SK-N-SH treated with all-trans-retinoic acid at 6 μM for 48 hours (cell line): Measurements from ENCODE around the gene NLE1.

Experiments
- ESRRG ChIP-seq: fragments of 250-450 bp; sonication (Bioruptor Pico); IDR thresholded peaks from 2 replicates; pipeline ENCODE4 v1.6.1; 2021; ENCODE audit warnings: mild to moderate bottlenecking
- ISL1 ChIP-seq: fragments of 250-450 bp; sonication (Bioruptor Pico); IDR thresholded peaks from 2 replicates; pipeline ENCODE4 v2.1.2; 2022; ENCODE audit warnings: mild to moderate bottlenecking, moderate library complexity
- RARB ChIP-seq: fragments of 250-450 bp; sonication (Bioruptor Pico); IDR thresholded peaks from 2 replicates; pipeline ENCODE4 v1.8.0; 2021; ENCODE audit warnings: mild to moderate bottlenecking, moderate library complexity
- ZC3H10 ChIP-seq: fragments of 250-450 bp; sonication (Bioruptor Pico); IDR thresholded peaks from 2 replicates; pipeline ENCODE4 v1.5.1; 2021; ENCODE audit warnings: mild to moderate bottlenecking, moderate library complexity
- ZFP3 ChIP-seq: fragments of 250-450 bp; sonication (Bioruptor Pico); IDR thresholded peaks from 2 replicates; pipeline ENCODE4 v1.5.0; 2020; ENCODE audit warnings: mild to moderate bottlenecking, moderate library complexity
- ZFP30 ChIP-seq: fragments of 450-650 bp; formaldehyde crosslinking; IDR thresholded peaks from 2 replicates; pipeline ENCODE4 v1.5.0; 2022; ENCODE audit warnings: mild to moderate bottlenecking, moderate library complexity
- ZNF565 ChIP-seq: fragments of 450-650 bp; formaldehyde crosslinking; conservative IDR thresholded peaks from 2 replicates; pipeline ENCODE4 v1.5.0; 2020; ENCODE audit warnings: low read depth, mild to moderate bottlenecking, moderate library complexity
- TF ChIP-seq, protein P1 (sequence below): fragments of 250-450 bp; sonication (Bioruptor Pico); IDR thresholded peaks from 2 replicates; pipeline ENCODE4 v1.8.0; 2020; ENCODE audit warnings: mild to moderate bottlenecking, moderate library complexity, borderline replicate concordance
- TF ChIP-seq, protein P2 (sequence below): fragments of 250-450 bp; sonication (Bioruptor Pico); IDR thresholded peaks from 2 replicates; pipeline ENCODE4 v1.5.1; 2020; ENCODE audit warnings: low read depth, mild to moderate bottlenecking, moderate library complexity

DNA sequence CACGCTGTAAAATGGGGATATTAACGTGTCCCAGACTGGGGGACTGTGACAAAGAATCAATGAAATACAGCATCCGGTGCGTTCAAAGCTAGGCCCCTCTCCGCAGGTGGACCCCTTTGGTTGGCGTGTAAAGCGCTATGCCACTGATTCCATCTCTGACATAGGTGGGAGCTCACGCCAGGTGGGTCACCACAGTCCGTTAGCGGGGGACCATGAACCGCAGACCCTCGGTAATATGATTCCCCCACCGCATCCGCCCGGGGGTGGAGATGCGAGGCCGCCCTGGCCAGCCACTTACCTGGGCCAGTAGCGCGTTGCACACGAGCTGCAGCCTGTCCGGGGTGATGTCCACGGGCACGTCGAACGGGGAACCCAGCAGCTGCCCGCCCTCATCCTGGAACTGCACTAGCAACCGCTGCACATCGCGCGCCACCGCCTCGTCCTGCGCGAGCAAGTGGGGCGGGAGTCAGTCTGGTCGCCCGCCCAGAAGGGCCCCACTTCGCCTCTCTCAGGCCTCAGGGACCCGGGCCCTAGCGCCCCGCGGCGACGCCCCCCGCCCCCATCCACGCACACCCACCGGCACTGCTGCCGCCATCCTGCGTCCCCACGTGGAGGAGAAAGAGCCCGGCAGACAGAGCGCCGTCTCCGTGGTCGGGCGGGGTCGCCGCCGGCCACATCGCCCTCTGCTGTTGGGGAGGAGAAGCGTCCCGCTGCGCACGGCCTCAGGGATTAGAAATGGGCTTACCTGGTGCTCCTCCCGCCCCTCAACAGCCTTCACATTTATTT is at the start of gene NLE1:
- TF ChIP-seq, protein P1, sequence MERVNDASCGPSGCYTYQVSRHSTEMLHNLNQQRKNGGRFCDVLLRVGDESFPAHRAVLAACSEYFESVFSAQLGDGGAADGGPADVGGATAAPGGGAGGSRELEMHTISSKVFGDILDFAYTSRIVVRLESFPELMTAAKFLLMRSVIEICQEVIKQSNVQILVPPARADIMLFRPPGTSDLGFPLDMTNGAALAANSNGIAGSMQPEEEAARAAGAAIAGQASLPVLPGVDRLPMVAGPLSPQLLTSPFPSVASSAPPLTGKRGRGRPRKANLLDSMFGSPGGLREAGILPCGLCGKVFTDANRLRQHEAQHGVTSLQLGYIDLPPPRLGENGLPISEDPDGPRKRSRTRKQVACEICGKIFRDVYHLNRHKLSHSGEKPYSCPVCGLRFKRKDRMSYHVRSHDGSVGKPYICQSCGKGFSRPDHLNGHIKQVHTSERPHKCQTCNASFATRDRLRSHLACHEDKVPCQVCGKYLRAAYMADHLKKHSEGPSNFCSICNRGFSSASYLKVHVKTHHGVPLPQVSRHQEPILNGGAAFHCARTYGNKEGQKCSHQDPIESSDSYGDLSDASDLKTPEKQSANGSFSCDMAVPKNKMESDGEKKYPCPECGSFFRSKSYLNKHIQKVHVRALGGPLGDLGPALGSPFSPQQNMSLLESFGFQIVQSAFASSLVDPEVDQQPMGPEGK (CRISPR knock-in tag): no peak
- TF ChIP-seq, protein P2, sequence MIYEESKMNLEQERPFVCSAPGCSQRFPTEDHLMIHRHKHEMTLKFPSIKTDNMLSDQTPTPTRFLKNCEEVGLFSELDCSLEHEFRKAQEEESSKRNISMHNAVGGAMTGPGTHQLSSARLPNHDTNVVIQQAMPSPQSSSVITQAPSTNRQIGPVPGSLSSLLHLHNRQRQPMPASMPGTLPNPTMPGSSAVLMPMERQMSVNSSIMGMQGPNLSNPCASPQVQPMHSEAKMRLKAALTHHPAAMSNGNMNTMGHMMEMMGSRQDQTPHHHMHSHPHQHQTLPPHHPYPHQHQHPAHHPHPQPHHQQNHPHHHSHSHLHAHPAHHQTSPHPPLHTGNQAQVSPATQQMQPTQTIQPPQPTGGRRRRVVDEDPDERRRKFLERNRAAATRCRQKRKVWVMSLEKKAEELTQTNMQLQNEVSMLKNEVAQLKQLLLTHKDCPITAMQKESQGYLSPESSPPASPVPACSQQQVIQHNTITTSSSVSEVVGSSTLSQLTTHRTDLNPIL (CRISPR knock-in tag): no peak
- TF ChIP-seq ZNF565 (no peak), ZFP30 (CRISPR knock-in tag) (no peak), ZC3H10 (CRISPR knock-in tag) (no peak), ESRRG (CRISPR knock-in tag) (no peak), RARB (CRISPR knock-in tag) (no peak), ISL1 (CRISPR knock-in tag) (no peak), ZFP3 (CRISPR knock-in tag) (no peak)
